Putamen (tissue), 1 donor: Measurements from ENCODE around the gene GCNT4.

Experiments
- DNase-seq: peaks from one replicate; pipeline ENCODE4 v3.0.0-alpha.2; 2016; ENCODE audit warnings: low spot score

GCNT4 gene

GRCh38 chr5:75017971-75018370, 34.4 kb downstream of the GCNT4 start:
- no peak for DNase-seq

- no peak for DNase-seq
These were observed 35.5 kb downstream of the GCNT4 start for GRCh38 chr5:75016896-75017295.

- DNase-seq: no peak
These were observed 39.6 kb downstream of the GCNT4 start for GRCh38 chr5:75012748-75013147.

- no peak for DNase-seq
These were observed 41.5 kb downstream of the GCNT4 start for GRCh38 chr5:75010838-75011237.

- no peak for DNase-seq
These were observed 42.6 kb downstream of the GCNT4 start for GRCh38 chr5:75009556-75010345.

GRCh38 chr5:75006865-75007822, 45.2 kb downstream of the GCNT4 start:
- DNase-seq: peak; percentile 10

GRCh38 chr5:75005561-75005960, 46.8 kb downstream of the GCNT4 start:
- no peak for DNase-seq
